ENCODE measurements around the gene ITCH.
"Not testable (repeated sequence)": the region's sequence is repeated elsewhere in the genome, so short reads cannot be mapped to it uniquely, and the experiment has no call there.

The ITCH gene

GRCh38 chr20:34472246-34472925 lies 109.3 kb downstream of the ITCH start:
- no peak for DNase-seq

DNA sequence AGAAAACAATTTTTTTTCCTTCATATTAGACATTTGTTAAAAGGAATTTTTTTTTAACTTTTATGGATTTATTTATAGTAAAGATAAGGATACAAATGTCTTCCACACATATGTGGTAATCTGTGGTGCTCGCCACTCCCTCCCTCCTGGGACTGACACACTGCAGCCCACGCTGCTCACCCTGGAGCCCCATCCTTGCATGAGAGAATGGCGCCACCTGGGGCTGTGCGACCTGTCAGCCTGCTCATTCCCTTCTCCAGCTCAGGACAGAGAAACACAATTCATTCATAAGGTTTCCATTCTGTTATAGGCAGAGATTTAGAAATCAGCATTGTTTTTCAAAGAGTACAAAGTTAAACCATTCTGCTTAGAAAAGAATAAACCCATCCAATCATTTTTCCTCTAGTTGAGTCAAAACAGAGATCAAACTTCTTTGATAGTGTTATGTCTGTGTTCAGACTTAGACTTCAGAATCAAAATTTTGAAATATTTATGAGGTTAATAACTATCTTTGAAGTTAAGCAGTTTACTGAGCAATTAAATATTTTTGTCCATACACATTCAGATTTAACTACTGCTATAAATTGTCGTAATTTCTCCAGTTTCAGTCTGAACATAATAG lies 110.3 kb downstream of the ITCH start:
- peak; percentile 31 for DNase-seq

DNA sequence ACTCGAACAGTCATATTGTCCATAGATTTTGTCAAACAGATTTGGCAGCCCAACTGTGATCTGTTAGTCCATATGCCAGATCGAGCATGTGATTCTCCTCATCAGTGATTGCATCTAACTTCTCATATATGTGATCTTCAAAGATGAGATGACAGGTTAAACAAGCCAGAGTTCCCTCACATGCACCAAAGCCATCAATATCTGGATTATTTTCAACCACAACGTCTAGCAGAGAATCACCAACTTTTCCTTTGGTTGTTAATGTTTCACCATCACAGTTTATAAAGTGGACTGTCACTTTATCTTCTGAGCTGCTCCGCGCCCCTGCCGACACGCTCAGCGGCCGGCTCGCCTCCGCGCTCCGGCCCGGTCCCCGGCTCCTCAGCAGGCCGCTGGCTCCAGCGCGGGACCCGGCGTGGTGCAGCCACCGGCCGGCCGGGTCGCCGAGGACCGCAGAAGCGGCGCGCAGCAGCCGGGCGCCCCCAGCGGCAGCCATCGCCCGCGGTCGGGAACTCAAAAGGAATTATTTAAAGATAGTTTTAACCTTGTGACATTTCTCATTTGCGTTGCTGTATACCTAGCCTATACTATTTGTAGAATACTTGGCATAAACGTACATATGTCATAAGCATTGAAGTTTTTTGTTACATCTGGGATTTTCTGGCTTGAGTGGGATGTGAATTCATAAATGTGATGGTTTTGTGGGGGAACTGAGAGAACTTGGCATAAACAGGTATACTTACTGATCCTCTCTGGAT lies 113.1 kb downstream of the ITCH start:
- peak; percentile 24 for DNase-seq

- no peak for DNase-seq
Observed at GRCh38 chr20:34479627-34480026, 116.6 kb downstream of the ITCH start.

- DNase-seq = not testable (repeated sequence)
Observed at GRCh38 chr20:34482154-34482553, 119.1 kb downstream of the ITCH start.

- DNase-seq = not testable (repeated sequence)
Observed at GRCh38 chr20:34483585-34484220, 120.6 kb downstream of the ITCH start.

DNA sequence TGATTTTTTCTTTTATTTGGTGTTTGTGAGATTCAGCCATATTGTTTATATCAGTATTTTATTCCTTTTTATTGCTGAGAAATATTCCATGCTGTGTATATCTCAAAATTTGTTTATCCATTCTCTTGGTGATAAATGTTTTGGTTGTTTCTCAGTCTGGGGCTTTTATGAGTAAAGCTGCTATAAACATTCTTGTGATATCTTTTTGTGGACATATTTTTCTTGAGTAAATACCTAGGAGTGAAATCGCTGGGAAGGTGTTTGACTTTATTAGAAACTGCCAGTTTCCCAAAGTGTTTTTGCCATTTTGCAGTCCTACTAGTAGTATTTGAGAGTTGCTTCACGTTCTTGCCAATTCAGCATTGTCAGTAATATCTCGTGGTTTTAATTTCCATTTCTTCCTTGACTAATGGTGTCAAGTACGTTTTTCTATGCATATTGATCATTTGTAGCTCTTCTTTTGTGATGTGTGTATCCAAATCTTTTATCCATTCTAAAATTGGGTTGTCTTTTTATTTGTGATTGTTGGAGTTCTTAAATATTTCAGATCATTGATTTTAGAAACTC lies 122.1 kb downstream of the ITCH start:
- no peak for DNase-seq

DNA sequence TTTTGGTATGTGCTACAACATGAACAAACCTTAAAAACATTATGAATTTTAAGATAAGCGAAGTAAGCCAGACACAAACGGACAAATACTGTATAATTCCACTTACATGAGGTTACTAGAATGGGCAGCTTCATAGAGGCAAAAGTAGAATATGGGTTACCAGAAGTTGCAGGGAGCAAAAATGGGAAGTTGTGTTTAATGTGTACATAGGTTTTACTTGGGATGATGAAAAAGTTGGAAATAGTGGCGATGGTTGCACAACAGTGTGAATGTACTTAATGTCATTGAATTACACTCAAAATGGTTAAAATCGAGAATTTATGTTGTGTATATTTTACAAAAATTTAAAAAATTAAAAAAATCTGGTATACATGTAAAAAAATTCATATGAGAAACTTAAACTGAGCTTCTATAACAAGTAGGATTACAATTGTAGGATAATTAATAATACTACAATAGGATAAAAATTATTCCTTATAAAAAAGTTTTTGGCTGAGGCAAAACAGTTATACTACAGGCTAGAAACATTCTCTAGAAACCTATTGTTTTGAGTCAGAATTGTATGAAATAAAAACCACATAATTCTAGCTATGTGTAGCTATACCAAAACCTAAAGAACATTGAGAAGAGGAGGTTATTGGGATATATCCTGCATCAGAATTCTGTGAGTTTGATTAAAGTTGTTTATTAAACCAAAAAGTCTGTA lies 128.3 kb downstream of the ITCH start:
- no peak for DNase-seq

DNA sequence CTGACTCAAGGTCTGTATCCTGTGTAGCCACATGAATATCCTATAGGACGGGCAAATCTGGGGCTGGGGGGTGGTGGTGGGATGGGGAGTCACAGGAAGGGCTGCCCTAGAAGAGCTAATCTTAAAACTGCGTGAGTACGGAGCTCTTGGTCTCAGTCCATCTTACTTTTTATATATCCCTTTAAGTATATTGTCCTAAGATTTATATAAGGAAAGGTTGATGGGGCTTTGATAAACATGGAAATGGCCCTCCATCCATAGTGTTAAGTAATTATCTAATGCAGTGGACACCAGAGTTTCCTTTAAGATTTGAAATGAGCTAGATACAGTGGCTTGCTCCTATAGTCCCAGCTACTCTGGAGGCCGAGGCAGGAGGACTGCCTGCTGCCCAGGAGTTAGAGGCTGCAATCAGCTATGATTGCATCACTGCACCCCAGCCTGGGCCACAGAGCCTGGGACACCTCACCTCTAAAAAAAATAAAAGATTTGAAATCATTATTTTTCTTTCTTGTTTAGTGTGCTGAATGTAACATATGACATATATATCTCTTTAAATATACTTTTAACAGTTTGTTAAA lies 128.9 kb downstream of the ITCH start:
- no peak for DNase-seq

DNA sequence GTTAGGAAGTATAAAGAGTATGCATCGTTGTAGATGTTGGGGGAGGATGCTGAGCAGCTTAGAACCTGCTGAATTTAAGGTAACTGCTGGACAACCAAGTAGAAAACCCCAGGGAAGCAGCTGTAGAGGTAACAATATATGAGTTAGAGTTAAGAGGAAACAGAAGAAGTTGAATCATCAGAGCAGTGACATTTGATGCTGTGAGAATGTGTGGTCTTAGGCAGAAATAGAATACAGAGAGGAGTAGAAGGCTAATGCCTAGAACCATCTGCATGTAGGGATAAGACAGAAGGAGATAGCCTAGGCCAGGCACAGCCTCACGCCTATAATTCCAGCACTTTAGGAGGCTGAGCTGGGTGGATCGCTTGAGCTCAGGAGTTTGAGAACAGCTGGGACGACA lies 130.6 kb downstream of the ITCH start:
- no peak for DNase-seq

- DNase-seq = no peak
Observed at GRCh38 chr20:34495307-34495706, 132.2 kb downstream of the ITCH start.

GRCh38 chr20:34495916-34496315 lies 132.8 kb downstream of the ITCH start:
- DNase-seq = no peak

DNA sequence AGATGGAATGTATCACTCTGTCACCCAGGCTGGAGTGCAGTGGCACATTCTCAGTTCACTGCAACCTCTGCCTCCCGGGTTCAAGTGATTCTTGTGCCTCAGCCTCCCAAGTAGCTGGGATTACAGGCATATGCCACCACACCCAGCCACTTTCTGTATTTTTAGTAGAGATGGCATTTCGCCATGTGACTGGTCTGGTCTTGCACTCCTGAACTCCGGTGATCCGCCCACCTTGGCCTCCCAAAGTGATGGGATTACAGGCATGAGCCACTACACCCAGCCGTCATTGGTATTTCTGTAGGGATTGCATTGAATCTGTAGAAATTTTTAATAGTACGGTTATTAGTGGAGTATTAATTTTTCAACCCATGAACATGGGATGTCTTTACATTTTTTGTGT lies 134.5 kb downstream of the ITCH start:
- not testable (repeated sequence) for DNase-seq

GRCh38 chr20:34500823-34501222 lies 137.8 kb downstream of the ITCH start:
- no peak for DNase-seq

- DNase-seq = no peak
Observed at GRCh38 chr20:34506480-34506879, 143.4 kb downstream of the ITCH start.

- no peak for DNase-seq
Observed at GRCh38 chr20:34507702-34508413, 144.8 kb downstream of the ITCH start.

- DNase-seq = no peak
Observed at GRCh38 chr20:34510575-34510974, 147.5 kb downstream of the ITCH start.

DNA sequence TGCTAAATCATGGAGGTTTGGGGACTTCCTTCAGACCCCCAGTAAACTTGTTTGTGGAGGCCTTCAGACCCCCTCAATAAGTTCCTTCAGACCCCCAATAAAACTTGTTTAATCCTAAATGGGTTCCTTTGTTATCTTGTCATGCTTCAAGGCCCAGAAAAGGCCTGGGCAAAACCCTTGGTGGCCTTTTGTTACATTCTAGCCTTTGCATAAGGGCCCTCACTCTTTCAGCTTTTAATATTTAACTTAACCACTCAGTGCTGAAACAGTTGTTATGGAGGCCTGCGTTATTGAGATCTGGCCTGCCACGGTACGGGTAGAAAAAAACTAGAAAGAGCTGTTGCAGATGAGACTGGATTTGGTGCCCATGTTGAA lies 148.8 kb downstream of the ITCH start:
- DNase-seq = no peak

DNA sequence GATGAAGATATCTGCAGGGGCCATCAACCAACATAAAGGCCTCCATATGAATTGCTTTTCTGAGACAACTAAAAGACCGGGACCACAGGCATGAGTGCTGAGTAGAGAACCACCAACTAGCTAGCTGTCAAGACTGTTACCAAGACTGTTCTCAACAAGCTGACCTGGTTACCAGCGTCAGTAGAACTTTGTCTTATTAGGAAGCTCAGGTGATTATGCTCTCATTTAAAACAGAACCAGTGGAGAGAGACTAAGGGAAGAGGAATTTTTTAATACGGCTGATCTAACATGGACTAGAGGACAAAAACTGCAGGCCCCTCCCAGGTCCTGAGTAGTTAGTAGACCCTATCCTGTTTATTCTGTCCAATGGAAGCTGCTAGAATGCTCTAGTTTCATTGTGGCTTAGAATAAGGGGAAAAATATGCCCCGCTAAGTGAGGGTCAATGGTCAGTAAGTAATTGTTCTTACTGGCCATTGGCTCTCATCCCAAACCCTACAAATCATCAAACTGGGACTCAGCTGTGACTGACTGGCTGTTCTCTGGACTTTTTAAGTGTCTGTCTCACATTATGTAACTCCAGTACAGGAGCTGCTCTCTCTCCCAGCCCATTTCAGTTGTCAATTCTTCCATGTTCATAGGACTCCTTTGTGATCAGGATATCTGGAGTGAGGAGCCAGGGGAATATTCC lies 149.3 kb downstream of the ITCH start:
- DNase-seq = no peak

- no peak for DNase-seq
Observed at GRCh38 chr20:34512955-34513419, 149.9 kb downstream of the ITCH start.

GRCh38 chr20:34514034-34514433 lies 151.0 kb downstream of the ITCH start:
- not testable (repeated sequence) for DNase-seq
